ENCODE data around the gene SAMD4B.

Gene SAMD4B

DNA sequence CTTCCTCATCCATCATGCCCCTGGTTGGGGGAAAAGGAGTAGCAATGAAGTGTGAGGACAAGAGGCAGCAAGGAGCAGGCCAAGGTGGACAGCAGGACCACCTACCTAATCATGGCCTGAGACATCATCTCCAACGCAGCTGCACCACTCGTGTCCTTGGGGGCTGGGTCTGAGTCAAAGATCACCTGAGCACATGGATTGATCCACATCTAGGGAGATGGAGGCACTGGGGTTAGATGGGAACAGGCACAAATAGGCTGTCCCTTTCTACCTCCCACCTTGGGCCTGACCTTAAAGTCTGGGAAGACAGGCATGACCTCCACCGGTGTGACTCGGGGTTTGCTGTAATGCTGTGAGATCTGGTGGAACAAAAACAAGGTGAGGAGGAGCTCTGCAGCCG is 46.4 kb downstream of the SAMD4B start:
- TF ChIP-seq, protein P1, sequence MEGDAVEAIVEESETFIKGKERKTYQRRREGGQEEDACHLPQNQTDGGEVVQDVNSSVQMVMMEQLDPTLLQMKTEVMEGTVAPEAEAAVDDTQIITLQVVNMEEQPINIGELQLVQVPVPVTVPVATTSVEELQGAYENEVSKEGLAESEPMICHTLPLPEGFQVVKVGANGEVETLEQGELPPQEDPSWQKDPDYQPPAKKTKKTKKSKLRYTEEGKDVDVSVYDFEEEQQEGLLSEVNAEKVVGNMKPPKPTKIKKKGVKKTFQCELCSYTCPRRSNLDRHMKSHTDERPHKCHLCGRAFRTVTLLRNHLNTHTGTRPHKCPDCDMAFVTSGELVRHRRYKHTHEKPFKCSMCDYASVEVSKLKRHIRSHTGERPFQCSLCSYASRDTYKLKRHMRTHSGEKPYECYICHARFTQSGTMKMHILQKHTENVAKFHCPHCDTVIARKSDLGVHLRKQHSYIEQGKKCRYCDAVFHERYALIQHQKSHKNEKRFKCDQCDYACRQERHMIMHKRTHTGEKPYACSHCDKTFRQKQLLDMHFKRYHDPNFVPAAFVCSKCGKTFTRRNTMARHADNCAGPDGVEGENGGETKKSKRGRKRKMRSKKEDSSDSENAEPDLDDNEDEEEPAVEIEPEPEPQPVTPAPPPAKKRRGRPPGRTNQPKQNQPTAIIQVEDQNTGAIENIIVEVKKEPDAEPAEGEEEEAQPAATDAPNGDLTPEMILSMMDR (IDR thresholded peaks at IDR 0.05): no peak

DNA sequence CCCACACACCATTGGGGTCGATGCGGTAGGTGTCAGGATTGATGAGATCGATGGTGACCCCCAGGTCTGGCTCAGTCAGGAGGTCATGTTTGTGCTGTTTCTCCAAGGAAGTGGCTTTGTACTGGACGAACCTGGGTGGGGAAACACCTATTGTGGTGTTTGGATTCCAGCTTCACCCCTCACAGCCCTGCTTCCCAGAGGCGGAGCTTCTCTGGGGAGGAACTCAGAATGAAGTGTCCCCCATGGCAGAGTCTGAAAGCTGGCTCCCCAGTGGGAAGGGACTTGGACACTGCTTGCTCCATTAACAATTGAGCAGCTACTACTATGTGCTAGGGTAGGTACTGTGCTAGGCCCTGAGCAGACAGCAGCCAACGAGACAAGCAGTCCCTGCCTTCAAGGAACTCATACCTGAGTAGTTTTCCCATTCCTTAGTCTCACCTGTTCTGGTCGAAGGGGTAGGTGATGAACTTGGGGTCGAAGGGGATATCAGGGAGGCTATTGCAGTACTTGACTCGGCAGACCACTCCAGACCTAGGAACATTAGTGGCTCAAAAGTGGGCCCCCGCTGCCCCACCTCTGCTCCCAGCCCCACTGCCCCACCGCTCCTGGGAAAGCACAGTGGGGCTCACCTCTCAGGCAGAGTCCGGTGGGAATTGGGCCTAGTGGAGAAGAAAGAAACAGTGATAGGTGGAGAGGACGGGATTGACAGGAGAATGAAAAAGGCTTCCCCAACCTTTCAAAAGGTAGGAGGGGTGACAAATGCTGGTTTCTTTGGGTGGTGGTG is 47.6 kb downstream of the SAMD4B start:
- TF ChIP-seq, protein P1 (IDR thresholded peaks at IDR 0.05): no peak

DNA sequence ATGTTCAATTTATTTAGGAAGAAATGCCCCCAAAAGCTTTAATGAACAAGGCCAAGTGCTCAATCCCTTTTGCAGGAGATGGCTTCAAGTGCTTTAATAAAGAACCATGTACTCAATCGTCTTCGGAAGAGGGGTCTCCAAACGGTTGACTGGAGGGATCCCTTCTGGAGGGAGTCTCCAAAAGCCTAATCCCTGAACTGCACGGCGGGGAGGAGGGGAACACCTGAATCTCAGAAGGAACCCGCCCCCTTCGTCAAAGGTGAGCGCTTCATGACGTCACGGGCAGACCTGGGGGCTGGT is 48.2 kb downstream of the SAMD4B start:
- TF ChIP-seq, protein P1 (IDR thresholded peaks at IDR 0.05): no peak

DNA sequence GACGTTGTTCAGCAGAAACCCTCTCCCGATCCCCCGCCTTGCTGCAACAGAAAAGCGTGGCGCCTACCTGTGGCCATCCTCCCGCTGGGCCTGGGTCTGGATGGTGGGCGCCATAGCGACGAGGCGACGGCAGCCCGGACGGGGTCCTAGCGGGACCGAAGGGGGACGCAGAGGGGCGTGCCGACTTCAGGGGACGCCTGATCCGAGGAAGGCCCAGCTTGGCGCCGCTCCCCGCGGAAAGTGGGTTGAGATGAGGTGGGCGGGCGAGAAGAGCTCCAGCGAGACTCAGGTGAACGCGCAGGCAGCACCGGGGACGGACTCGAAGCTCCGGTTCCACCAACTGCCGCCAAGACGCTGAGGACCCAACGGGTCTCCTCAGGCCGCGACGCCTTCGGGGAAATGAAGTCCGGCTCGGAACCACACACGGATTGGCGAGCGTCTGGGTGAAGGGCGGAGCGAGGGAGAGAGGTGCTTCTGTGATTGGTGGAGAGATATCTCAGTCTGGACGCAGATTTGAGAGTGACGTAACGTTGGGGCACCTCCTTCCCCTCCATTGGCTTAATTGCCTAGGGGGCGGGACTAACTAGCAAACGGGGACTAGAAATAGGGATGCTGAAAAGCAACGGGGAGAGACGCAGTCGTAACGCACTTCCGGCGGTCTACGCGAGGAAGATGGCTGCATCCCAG is 48.7 kb downstream of the SAMD4B start, which contains the start of the genes MED29 and PAF1:
Gene MED29, plus strand, starts transcription at position 628 of the 687 bp plus-strand sequence. Its CDS starts 45 bp downstream, at position 673.
Gene PAF1, minus strand, starts transcription at position 356 of the 687 bp plus-strand sequence. Its CDS starts 242 bp downstream, at position 114.
- TF ChIP-seq, protein P1 (IDR thresholded peaks at IDR 0.05): no peak

DNA sequence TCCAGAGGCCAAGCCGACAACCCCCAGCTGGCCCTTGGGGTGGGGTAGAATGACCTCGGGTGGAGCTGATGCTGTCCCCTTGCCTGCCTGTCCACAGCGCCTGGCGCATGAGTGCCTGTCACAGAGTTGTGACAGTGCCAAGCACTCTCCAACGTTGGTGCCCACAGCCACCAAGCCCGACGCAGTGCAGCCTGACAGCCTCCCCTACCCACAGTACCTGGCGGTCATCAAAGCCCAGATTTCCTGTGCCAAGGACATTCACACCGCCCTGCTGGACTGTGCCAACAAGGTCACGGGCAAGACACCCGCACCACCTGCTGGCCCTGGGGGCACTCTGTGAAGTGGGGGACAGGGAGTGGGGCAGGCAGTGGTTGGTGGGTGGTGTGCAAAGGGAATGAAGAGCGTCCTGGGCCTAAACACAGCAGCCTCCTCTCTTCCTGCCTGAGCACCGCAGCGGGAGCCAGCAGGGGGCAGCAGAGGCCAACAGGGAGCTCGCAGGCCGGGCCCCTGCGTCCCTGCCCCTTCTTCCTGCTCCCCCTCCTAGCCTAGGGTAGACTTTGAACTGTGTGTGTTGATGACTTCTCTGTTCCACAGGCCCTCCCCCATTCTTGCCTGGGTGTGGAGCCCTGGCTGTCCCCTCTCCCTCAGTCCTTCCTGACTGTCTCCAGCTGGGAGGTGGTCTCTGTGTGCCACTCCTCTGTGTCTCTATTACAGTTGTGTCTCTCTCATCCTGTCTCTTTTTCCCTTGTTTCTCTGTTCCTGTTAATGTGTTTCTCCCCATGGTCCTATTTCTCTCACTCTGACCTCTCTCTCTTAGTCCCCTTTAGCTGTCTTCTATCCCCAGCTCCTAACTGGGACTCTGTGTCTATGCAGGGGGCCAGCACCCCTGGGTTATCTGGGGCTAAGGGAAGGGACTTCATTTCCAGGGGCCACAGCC is 55.4 kb downstream of the SAMD4B start:
- TF ChIP-seq, protein P1 (IDR thresholded peaks at IDR 0.05): peak; percentile 98

DNA sequence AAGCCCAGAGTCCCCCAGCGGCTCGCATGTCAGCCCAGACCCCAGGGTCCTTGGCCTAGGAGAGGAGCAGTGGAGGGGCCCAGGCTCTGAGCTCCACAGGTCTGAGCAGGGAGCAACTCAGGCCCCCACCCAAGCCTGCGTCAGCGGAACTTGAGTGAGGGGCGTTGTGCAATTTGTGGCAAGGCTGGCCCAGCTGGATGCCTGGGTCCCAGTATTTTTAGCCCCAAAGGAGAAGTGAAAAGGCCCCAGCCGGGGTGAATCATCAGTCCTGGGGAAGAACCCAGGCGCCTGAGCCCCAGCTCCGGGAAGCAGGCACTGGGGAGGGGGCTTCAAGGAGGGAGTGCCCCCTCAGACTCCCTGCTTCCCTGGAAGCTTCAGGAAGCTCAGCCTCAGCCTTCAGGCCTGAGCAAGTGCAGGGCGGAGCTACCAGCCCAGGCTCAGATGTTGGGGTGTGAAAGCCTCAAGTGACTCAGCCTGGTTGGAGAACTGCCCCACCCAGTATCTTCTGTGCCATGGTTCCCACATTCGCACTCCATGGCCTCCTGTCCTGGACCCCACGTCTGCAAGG is 56.2 kb downstream of the SAMD4B start:
- TF ChIP-seq, protein P1 (IDR thresholded peaks at IDR 0.05): no peak

DNA sequence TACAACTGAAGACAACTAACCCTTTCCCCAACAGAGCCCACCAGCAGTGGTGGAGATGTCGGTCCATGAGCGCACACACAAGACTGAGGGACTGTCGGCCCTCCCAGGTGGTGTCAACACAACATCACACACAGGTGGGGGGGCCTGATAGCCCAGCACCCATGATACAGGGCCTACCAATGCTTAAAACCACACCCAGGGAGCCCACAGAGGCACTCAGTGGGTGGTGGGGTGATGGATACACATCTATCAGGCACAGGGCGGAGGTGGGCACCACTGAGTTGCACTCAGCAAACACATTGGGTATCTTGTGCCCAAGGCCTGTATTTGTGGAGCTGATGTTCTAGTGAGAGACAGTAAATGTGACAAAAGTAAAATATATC is 57.4 kb downstream of the SAMD4B start:
- TF ChIP-seq, protein P1 (IDR thresholded peaks at IDR 0.05): no peak

Measured in LNCAP (cell line).